HL-60 (cell line): ENCODE data around the gene SPSB4.

Experiments used
- DNase-seq, 2 experiments: peaks; one replicate each; pipeline ENCODE4 v3.0.0-alpha.2; 2010 to 2020; ENCODE audit warnings: low read depth in 1 of 2, low spot score in 1 of 2
- H3K27ac ChIP-seq: fragments of 250-450 bp; sonication (Bioruptor Pico); replicated peaks from 2 replicates; pipeline ENCODE4 v1.5.1; 2020; ENCODE audit warnings: mild to moderate bottlenecking, moderate library complexity
- H3K27me3 ChIP-seq: fragments of 250-450 bp; sonication (Bioruptor Pico); 2 replicates; pipeline ENCODE4 v1.5.1; 2021; ENCODE audit warnings: mild to moderate bottlenecking, moderate library complexity; ENCODE audit not compliant: insufficient read depth, poor library complexity, severe bottlenecking
- H3K4me3 ChIP-seq: replicated peaks from 2 replicates; pipeline ENCODE4 v1.5.1; 2011; ENCODE audit warnings: mild to moderate bottlenecking, control low read depth, low read length; ENCODE audit not compliant: insufficient read depth
- CTCF ChIP-seq: IDR thresholded peaks from one replicate; pipeline ENCODE4 v1.5.1; 2011; ENCODE audit warnings: low read length, control low read depth, inconsistent platforms; ENCODE audit not compliant: insufficient read depth
- GABPA ChIP-seq: IDR thresholded peaks from 2 replicates; pipeline ENCODE4 v1.6.1; 2012; ENCODE audit warnings: low read depth
- POLR2AphosphoS5 ChIP-seq: IDR thresholded peaks from 2 replicates; pipeline ENCODE4 v1.6.1; 2012; ENCODE audit warnings: low read depth
- REST ChIP-seq: IDR thresholded peaks from 2 replicates; pipeline ENCODE4 v1.6.1; 2012; ENCODE audit warnings: low read depth; ENCODE audit not compliant: insufficient replicate concordance
- SPI1 ChIP-seq: IDR thresholded peaks from 2 replicates; pipeline ENCODE4 v1.6.1; 2012; ENCODE audit warnings: low read depth, mild to moderate bottlenecking, borderline replicate concordance

Gene SPSB4

GRCh38 chr3:141181196-141181595 lies 130.0 kb downstream of the SPSB4 start:
- no peak overlapping the region for H3K27ac ChIP-seq
- no peak for DNase-seq
- no peaks in the 10 kb centered on the region for H3K27me3 ChIP-seq
- H3K4me3 ChIP-seq, result no peak overlapping the region
- TF ChIP-seq REST (no peak), SPI1 (no peak), GABPA (no peak), POLR2AphosphoS5 (no peak), CTCF (no peak)

- DNase-seq, result no peak
- Histone ChIP-seq H3K27me3 (no peaks in the 10 kb centered on the region), H3K27ac (no peak overlapping the region), H3K4me3 (no peak overlapping the region)
- TF ChIP-seq GABPA, result no peak
- no peak for TF ChIP-seq SPI1
- TF ChIP-seq CTCF, result no peak
- TF ChIP-seq POLR2AphosphoS5, result no peak
- TF ChIP-seq REST, result no peak
These were observed 130.7 kb downstream of the SPSB4 start for GRCh38 chr3:141181819-141182218.

GRCh38 chr3:141183606-141184005 lies 132.5 kb downstream of the SPSB4 start:
- DNase-seq, result no peak
- TF ChIP-seq SPI1, result no peak
- TF ChIP-seq CTCF, result no peak
- TF ChIP-seq REST, result no peak
- no peak for TF ChIP-seq GABPA
- TF ChIP-seq POLR2AphosphoS5, result no peak
- no peak overlapping the region for H3K4me3 ChIP-seq
- H3K27me3 ChIP-seq, result no peaks in the 10 kb centered on the region
- H3K27ac ChIP-seq, result no peak overlapping the region
